K562 (cell line): ENCODE measurements around the gene NR4A2. TPM values are rescaled to one million over a fixed set of nuclear protein-coding genes. Genes with fewer than 3 reads are reported as not detected.

Source experiments
- ATAC-seq: fragments of 200-7000 bp; cut with Tn5 transposase; 3 replicates; pipeline ENCODE4 v1.9.1; 2020; ENCODE audit warnings: moderate library complexity
- BruUV-seq: library from RNA; stranded (reverse); fragments of 400-500 nt; replicated peaks from 2 replicates; lab custom pipeline; 2021; lab: Mats Ljungman, UMichigan
- CTCF ChIA-PET: fragments of 300-600 bp; formaldehyde crosslinking; extraction: SDS; loops from one replicate; lab custom pipeline; 2021; ENCODE audit warnings: low intra/inter-chr PET ratio; lab: Yijun Ruan, JAX
- POLR2A ChIA-PET: fragments of 300-600, 350-650 bp; sonication (Branson Sonifier 250); formaldehyde crosslinking; extraction: SDS; loops from one replicate; lab custom pipeline; 2021; ENCODE audit warnings: antibody characterized with exemption, inconsistent platforms; lab: Yijun Ruan, JAX
- DNase-seq, 4 experiments: peaks; one replicate each; pipeline versions ENCODE4 v3.0.0 to v3.0.0-alpha.2; 2011 to 2018; ENCODE audit warnings: low spot score in 3 of 4, mixed read lengths in 3 of 4; ENCODE audit errors: extremely low read depth in 1 of 4
- FAIRE-seq: peaks from 2 replicates; lab custom pipeline; 2011; peaks lifted over from hg19 to GRCh38; lab: Jason Lieb, UNC
- H2AFZ ChIP-seq: 2 replicates; pipeline ENCODE4 v1.6.0; 2011; ENCODE audit warnings: low read depth, low read length, control low read depth, inconsistent platforms
- H3K27ac ChIP-seq: fragments of 200-600 bp; 3 replicates; pipeline ENCODE4 v1.8.0; 2011; ENCODE audit warnings: low read depth, mild to moderate bottlenecking, control low read depth, inconsistent platforms, low read length, moderate library complexity, mixed read lengths; ENCODE audit errors: extremely low read depth
- H3K27me3 ChIP-seq, 2 experiments: fragments of 300-600 bp in 1 of 2; 2 replicates in 1 of 2; 3 replicates in 1 of 2; pipeline versions ENCODE4 v1.6.0 to v1.8.0; 2011; ENCODE audit warnings: inconsistent platforms in 2 of 2, low read length in 2 of 2, mild to moderate bottlenecking in 1 of 2, mixed read lengths in 1 of 2, moderate library complexity in 1 of 2; ENCODE audit not compliant: control insufficient read depth in 2 of 2, insufficient read depth in 2 of 2
- H3K36me3 ChIP-seq: fragments of 300-600 bp; 3 replicates; pipeline ENCODE4 v1.8.0; 2011; ENCODE audit warnings: mild to moderate bottlenecking, low read length, inconsistent platforms; ENCODE audit not compliant: control insufficient read depth, insufficient read depth
- H3K4me1 ChIP-seq, 2 experiments: fragments of 200-600 bp in 1 of 2; replicated peaks in 1 of 2; 2 replicates in 1 of 2; 3 replicates in 1 of 2; pipeline versions ENCODE4 v1.5.1 to v1.8.0; 2011; ENCODE audit warnings: inconsistent platforms in 2 of 2, low read length in 2 of 2, mild to moderate bottlenecking in 1 of 2, mixed read lengths in 1 of 2, moderate library complexity in 1 of 2; ENCODE audit not compliant: control insufficient read depth in 2 of 2, insufficient read depth in 2 of 2
- H3K4me2 ChIP-seq: 2 replicates; pipeline ENCODE4 v1.6.1; 2011; ENCODE audit warnings: low read length, control low read depth, inconsistent platforms, mixed read lengths; ENCODE audit not compliant: insufficient read depth
- H3K4me3 ChIP-seq: fragments of 200-600 bp; sonication (generic), shearing (Covaris generic); 2 replicates; pipeline ENCODE4 v1.5.1; 2016; ENCODE audit warnings: control low read depth, inconsistent platforms
- H3K79me2 ChIP-seq: fragments of 200-600 bp; 3 replicates; pipeline ENCODE4 v1.8.0; 2011; ENCODE audit warnings: low read length, inconsistent platforms; ENCODE audit not compliant: control insufficient read depth, insufficient read depth
- H3K9ac ChIP-seq, 2 experiments: 2 replicates each; pipeline versions ENCODE4 v1.6.0 to v1.6.1; 2011; ENCODE audit warnings: low read depth in 2 of 2, low read length in 2 of 2, control low read depth in 1 of 2, inconsistent platforms in 1 of 2, mild to moderate bottlenecking in 1 of 2, mixed read lengths in 1 of 2; ENCODE audit not compliant: insufficient read depth in 1 of 2
- H3K9me1 ChIP-seq: one replicate; pipeline ENCODE4 v1.6.0; 2011; ENCODE audit warnings: inconsistent platforms, mild to moderate bottlenecking, low read length, moderate library complexity; ENCODE audit not compliant: control insufficient read depth, insufficient read depth
- H3K9me3 ChIP-seq: replicated peaks from 2 replicates; pipeline ENCODE4 v1.5.1; 2011; ENCODE audit warnings: low read depth, low read length, inconsistent platforms; ENCODE audit not compliant: control insufficient read depth, insufficient read depth
- H4K20me1 ChIP-seq: replicated peaks from 2 replicates; pipeline ENCODE4 v1.6.1; 2011; ENCODE audit warnings: low read length, inconsistent platforms, mixed read lengths; ENCODE audit not compliant: control insufficient read depth, insufficient read depth
- ESRRA ChIP-seq: fragments of 450-650 bp; IDR thresholded peaks from 2 replicates; pipeline ENCODE4 v1.6.1; 2014; ENCODE audit warnings: low read depth, mild to moderate bottlenecking, moderate library complexity, borderline replicate concordance
- JUND ChIP-seq, 2 experiments: IDR thresholded peaks; 2 replicates in 1 of 2; 3 replicates in 1 of 2; pipeline ENCODE4 v1.6.1; 2011; ENCODE audit warnings: borderline replicate concordance in 2 of 2, low read depth in 2 of 2, low read length in 2 of 2, improper control_type of control experiment in 1 of 2, missing biosample characterization in 1 of 2, missing genetic modification characterization in 1 of 2, missing genetic modification reagents in 1 of 2
- RAD21 ChIP-seq, 2 experiments: fragments of 250-450 bp in 1 of 2; fragments of 450-650 bp in 1 of 2; sonication (Bioruptor Pico) in 1 of 2; formaldehyde crosslinking in 1 of 2; IDR thresholded peaks in 1 of 2; conservative IDR thresholded peaks in 1 of 2; 2 replicates each; pipeline versions ENCODE4 v1.4.0 to v1.8.0; 2020 to 2022; ENCODE audit warnings: mild to moderate bottlenecking in 2 of 2, moderate library complexity in 1 of 2
- ZNF431 ChIP-seq: sonication (generic); formaldehyde crosslinking; IDR thresholded peaks from 2 replicates; pipeline ENCODE4 v1.8.0; 2022; ENCODE audit warnings: mild to moderate bottlenecking, missing genetic modification reagents
- ZNF766 ChIP-seq: fragments of 200-800 bp; sonication (Bioruptor generic); conservative IDR thresholded peaks from 2 replicates; pipeline ENCODE4 v1.6.1; 2016; ENCODE audit warnings: missing genetic modification characterization, missing compliant biosample characterization
- WGBS: fragments of 100-300 bp; shearing (Covaris generic); methylation state at CpG from one replicate; pipeline ENCODE4 v1.1.6; 2016; ENCODE audit warnings: low coverage, mixed read lengths; ENCODE audit not compliant: insufficient coverage; ENCODE audit errors: missing lambda C conversion rate; 5-methylcytosine and 5-hydroxymethylcytosine counted together
- in situ Hi-C: fragments of 300-500 bp; cut with MboI; formaldehyde crosslinking; loops from 4 replicates; pipeline ENCODE4 v1.15.0; 2018; ENCODE audit warnings: inconsistent platforms, mixed read lengths
- intact Hi-C: fragments of 100-400 bp; cut with micrococcal nuclease; formaldehyde crosslinking; loops from 2 replicates; pipeline ENCODE4 v1.14.2; 2022
- polyA plus RNA-seq, 8 experiments: library from polyadenylated mRNA; depleted of rRNA in 4 of 8; stranded (reverse) in 5 of 8; unstranded in 3 of 8; fragments of >200 nt; fragmentation: Nextera tagmentation in 2 of 8; fragmentation: Illumina TruSeq in 1 of 8; extraction: Ambion mirVana in 2 of 8; extraction: Trizol in 1 of 8; gene quantifications; 2 replicates each; pipeline versions ENCODE4 v1.2.1 to v1.2.3, GENCODE V29; 2011 to 2014; ENCODE audit warnings: inconsistent platforms in 1 of 8, missing spikeins in 1 of 8
- total RNA-seq, 7 experiments: library from RNA; depleted of rRNA in 6 of 7; stranded (reverse); fragments of >200 nt in 6 of 7; fragmentation: Illumina TruSeq in 2 of 7; extraction: Trizol in 2 of 7; gene quantifications; 2 replicates each; pipeline versions ENCODE4 v1.2.1 to v1.2.3, GENCODE V29; 2011 to 2021; ENCODE audit warnings: low replicate concordance in 1 of 7

NR4A2 gene
- total and polyA plus RNA-seq, 9 of the 15 experiments (the other 6 are each of a cell fraction or from before 2014, with no cell fraction given): 0.94 to 5.1 (median 1.3) TPM

GRCh38 chr2:156350374-156351142 is 18.0 kb upstream of the NR4A2 start:
- Histone ChIP-seq H2AFZ (peak overlapping the region; percentile 22; the same call in 1 of the 2 replicates), H4K20me1 (no peaks in the 10 kb centered on the region), H3K9ac (no peak overlapping the region), H3K79me2 (no peaks in the 10 kb centered on the region), H3K9me3 (no peaks in the 10 kb centered on the region), H3K4me3 (no peak overlapping the region), H3K4me1 (no peaks in the 10 kb centered on the region), H3K9me1 (no peaks in the 10 kb centered on the region), H3K27me3 (no peaks in the 10 kb centered on the region; a peak in 1 of 5 replicates), H3K36me3 (no peaks in the 10 kb centered on the region), H3K4me2 (no peak overlapping the region), H3K27ac (no peak overlapping the region)
- 29% methylated on average over 7 of the region's 7 CpGs for WGBS
- in situ Hi-C loops: no loop called here
- ATAC-seq (0 out of 3 replicates have a peak, but pooled peaks have one; percentile 14), FAIRE-seq (no peak), DNase-seq (no peak)
- ChIA-PET POLR2A (interaction anchor here (0.7 to 1.4 kb wide), 5 partner anchors 8 to 35 kb away, joined by 3 to 6 read pairs (median 3); no protein-coding TSS in a partner anchor), CTCF (no interaction called here)
- intact Hi-C loops: no loop called here
- TF ChIP-seq ZNF766 (no peak), ZNF431 (CRISPR knock-in tag) (no peak), ESRRA (no peak)
- BruUV-seq: no TSS peak

GRCh38 chr2:156349605-156350004 is 17.1 kb upstream of the NR4A2 start:
- Histone ChIP-seq H3K9ac (no peak overlapping the region), H3K36me3 (no peaks in the 10 kb centered on the region), H3K79me2 (no peaks in the 10 kb centered on the region), H3K4me3 (no peak overlapping the region), H4K20me1 (no peaks in the 10 kb centered on the region), H2AFZ (no peak overlapping the region)
- ATAC-seq (0 out of 3 replicates have a peak, but pooled peaks have one; percentile 13), FAIRE-seq (no peak)
- in situ Hi-C loops: loop anchor here (25.0 kb wide), 1 partner anchor 863 kb away; no protein-coding TSS in a partner anchor
- no TSS peak for BruUV-seq
- CTCF ChIA-PET: no interaction called here
- no peak for TF ChIP-seq JUND (IDR thresholded peaks at IDR 0.05; ENCODE audit: borderline replicate concordance, low read depth, low read length)
- no peak for TF ChIP-seq JUND (tag; IDR thresholded peaks at IDR 0.05; ENCODE audit: borderline replicate concordance, low read depth, low read length)
- peak in 1 of 2 experiments; percentile 4; a peak in 1 of 4 replicates for TF ChIP-seq RAD21 (CRISPR knock-in tag; conservative IDR thresholded peaks at IDR 0.05 in 1 of 2, IDR thresholded peaks at IDR 0.05 in 1 of 2)
- TF ChIP-seq, all 486 proteins: peak for 1
- peaks cover 0 to 3% of the 10 kb centered on the region in 2 experiments; a peak in 2 of 5 replicates for H3K4me1 ChIP-seq
- no peak overlapping the region for H3K27ac ChIP-seq
- H3K9me1 ChIP-seq: no peaks in the 10 kb centered on the region
- no peaks in the 10 kb centered on the region; a peak in 1 of 5 replicates for H3K27me3 ChIP-seq
- DNase-seq: no peak
- intact Hi-C loops: no loop called here
- POLR2A ChIA-PET: interaction anchor here (1.0 to 1.4 kb wide), 3 partner anchors 8 to 15 kb away, joined by 3 to 6 read pairs (median 4); no protein-coding TSS in a partner anchor
- H3K4me2 ChIP-seq: no peak overlapping the region
- H3K9me3 ChIP-seq: no peaks in the 10 kb centered on the region
